Sigmoid colon (tissue), 7 donors: ENCODE results near the gene IFITM10. TPM values are rescaled to one million over a fixed set of nuclear protein-coding genes. Genes with fewer than 3 reads are reported as not detected.

Experiments
- DNase-seq: peaks from one replicate; pipeline ENCODE4 v3.0.0-alpha.2; 2019
- H3K27ac ChIP-seq, 4 donors: fragments of 200-600 bp; sonication (generic); one replicate each; pipeline ENCODE4 v1.5.1; 2016 to 2019; ENCODE audit warnings: mild to moderate bottlenecking in 1 of 4
- H3K27me3 ChIP-seq, 3 donors: fragments of 200-600 bp; sonication (generic); one replicate each; pipeline ENCODE4 v1.5.1; 2019; ENCODE audit warnings: mild to moderate bottlenecking in 1 of 3
- H3K36me3 ChIP-seq, 4 donors: fragments of 200-600 bp; sonication (generic); one replicate each; pipeline ENCODE4 v1.5.1; 2016 to 2019
- H3K4me1 ChIP-seq, 4 donors: fragments of 200-600 bp; sonication (generic); one replicate each; pipeline ENCODE4 v1.5.1; 2017 to 2019
- H3K4me3 ChIP-seq, 4 donors: fragments of 200-600 bp; sonication (generic); one replicate each; pipeline ENCODE4 v1.5.1; 2017 to 2019; ENCODE audit warnings: mild to moderate bottlenecking in 2 of 4, moderate library complexity in 1 of 4
- H3K9me3 ChIP-seq, 4 donors: fragments of 200-600 bp in 3 of 4; sonication (generic) in 3 of 4; one replicate each; pipeline versions ENCODE4 v1.5.1 to v1.6.1; 2013 to 2019
- EP300 ChIP-seq, 4 donors: sonication (generic); formaldehyde crosslinking; IDR thresholded peaks; one replicate each; pipeline ENCODE4 v1.6.1; 2017; ENCODE audit warnings: antibody characterized with exemption in 4 of 4
- POLR2A ChIP-seq, 2 donors: fragments of 450-650 bp; IDR thresholded peaks; one replicate each; pipeline ENCODE4 v1.6.1; 2016; ENCODE audit warnings: antibody characterized with exemption in 2 of 2, mild to moderate bottlenecking in 2 of 2, moderate library complexity in 2 of 2
- POLR2AphosphoS5 ChIP-seq, 4 donors: sonication (generic); formaldehyde crosslinking; IDR thresholded peaks; one replicate each; pipeline ENCODE4 v1.6.1; 2017; ENCODE audit warnings: antibody characterized with exemption in 4 of 4
- WGBS, 2 donors: extraction: QIAGEN DNeasy Blood & Tissue Kit; methylation state at CpG; one replicate each; pipeline ENCODE4 v1.1.7; 2013; 5-methylcytosine and 5-hydroxymethylcytosine counted together
- intact Hi-C: fragments of 100-400 bp; cut with DNase I; formaldehyde crosslinking; loops from one replicate; pipeline ENCODE4 v1.15.1; 2023
- polyA plus RNA-seq, 3 donors: library from polyadenylated mRNA; stranded (reverse); fragments of 200-250 nt; gene quantifications; one replicate each; pipeline ENCODE4 v1.2.3, GENCODE V29; 2013
- total RNA-seq, 4 donors: library from RNA; depleted of rRNA; stranded (reverse); fragments of >200 nt; gene quantifications; one replicate each; pipeline ENCODE4 v1.1.0, GENCODE V29; 2016
- TF ChIP-seq, protein P1 (sequence below), 4 experiments: fragments of 450-650 bp in 3 of 4; fragments of 200-600 bp in 1 of 4; IDR thresholded peaks; one replicate each; pipeline ENCODE4 v1.5.1; 2016 to 2019; ENCODE audit warnings: antibody characterized with exemption in 4 of 4, mild to moderate bottlenecking in 3 of 4, moderate library complexity in 2 of 4
- donor health status: healthy with polysubstance abuse.
- donor health status: Bipolar disorder and iron deficiency.
- donor health status: healthy.

Gene IFITM10
- total and polyA plus RNA-seq, 7 donors, result 0.36 to 1.4 (median 0.60) TPM; not detected in 2

DNA sequence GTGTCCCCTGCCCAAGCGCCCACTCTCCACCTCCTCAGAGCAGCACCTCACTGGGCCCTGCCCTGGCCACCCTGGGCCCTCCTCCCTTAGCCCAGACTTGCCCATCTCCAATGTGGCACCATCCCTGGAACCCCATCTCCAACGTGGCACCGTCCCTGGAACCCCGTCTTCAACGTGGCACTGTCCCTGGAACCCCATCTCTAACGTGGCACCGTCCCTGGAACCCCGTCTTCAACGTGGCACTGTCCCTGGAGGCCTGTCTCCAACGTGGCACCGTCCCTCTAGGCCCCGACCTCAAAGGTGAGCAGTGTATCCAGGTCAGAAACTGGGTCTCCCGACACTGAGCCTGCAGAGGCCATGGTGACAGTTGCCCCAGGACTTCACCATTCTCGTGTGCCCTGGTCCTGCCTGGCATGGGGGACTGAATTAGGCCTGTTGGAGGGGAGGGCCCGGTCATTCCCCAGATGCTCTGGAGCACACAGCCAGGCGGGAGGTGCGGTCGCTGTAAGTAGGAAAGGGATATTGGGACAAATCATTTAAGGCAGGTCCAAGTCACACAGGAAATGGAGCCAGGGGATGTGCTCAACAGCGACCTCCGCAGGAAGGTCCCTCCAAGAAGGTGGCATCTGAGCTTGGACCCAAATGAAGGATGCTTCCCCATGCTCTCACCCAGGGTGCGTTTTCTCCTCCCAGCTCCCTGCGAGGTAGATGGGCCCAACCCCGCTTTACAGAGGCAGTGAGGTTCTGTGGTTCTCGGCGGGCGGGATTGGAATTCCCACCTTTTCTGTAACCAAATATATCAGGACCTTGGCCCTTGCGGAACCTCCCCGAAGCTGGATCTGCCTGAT, 15.7 kb upstream of the IFITM10 start:
- TF ChIP-seq POLR2AphosphoS5 (IDR thresholded peaks at IDR 0.05) (no peak), EP300 (IDR thresholded peaks at IDR 0.05) (no peak), POLR2A (IDR thresholded peaks at IDR 0.05) (no peak)
- TF ChIP-seq, protein P1, sequence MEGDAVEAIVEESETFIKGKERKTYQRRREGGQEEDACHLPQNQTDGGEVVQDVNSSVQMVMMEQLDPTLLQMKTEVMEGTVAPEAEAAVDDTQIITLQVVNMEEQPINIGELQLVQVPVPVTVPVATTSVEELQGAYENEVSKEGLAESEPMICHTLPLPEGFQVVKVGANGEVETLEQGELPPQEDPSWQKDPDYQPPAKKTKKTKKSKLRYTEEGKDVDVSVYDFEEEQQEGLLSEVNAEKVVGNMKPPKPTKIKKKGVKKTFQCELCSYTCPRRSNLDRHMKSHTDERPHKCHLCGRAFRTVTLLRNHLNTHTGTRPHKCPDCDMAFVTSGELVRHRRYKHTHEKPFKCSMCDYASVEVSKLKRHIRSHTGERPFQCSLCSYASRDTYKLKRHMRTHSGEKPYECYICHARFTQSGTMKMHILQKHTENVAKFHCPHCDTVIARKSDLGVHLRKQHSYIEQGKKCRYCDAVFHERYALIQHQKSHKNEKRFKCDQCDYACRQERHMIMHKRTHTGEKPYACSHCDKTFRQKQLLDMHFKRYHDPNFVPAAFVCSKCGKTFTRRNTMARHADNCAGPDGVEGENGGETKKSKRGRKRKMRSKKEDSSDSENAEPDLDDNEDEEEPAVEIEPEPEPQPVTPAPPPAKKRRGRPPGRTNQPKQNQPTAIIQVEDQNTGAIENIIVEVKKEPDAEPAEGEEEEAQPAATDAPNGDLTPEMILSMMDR (IDR thresholded peaks at IDR 0.05), result no peak
- no peaks in the 10 kb centered on the region for H3K27me3 ChIP-seq
- no peak overlapping the region for H3K4me3 ChIP-seq
- no peak overlapping the region for H3K27ac ChIP-seq
- intact Hi-C loops, result no loop called here
- 91 to 93% methylated on average over 28 of the region's 28 CpGs for WGBS, 2 donors
- DNase-seq, result peak; percentile 46
- peaks cover 0 to 4% (median 1%) of the 10 kb centered on the region in 4 donors for H3K36me3 ChIP-seq
- no peaks in the 10 kb centered on the region for H3K9me3 ChIP-seq
- peaks cover 0 to 30% (median 27%) of the 10 kb centered on the region in 4 donors for H3K4me1 ChIP-seq

DNA sequence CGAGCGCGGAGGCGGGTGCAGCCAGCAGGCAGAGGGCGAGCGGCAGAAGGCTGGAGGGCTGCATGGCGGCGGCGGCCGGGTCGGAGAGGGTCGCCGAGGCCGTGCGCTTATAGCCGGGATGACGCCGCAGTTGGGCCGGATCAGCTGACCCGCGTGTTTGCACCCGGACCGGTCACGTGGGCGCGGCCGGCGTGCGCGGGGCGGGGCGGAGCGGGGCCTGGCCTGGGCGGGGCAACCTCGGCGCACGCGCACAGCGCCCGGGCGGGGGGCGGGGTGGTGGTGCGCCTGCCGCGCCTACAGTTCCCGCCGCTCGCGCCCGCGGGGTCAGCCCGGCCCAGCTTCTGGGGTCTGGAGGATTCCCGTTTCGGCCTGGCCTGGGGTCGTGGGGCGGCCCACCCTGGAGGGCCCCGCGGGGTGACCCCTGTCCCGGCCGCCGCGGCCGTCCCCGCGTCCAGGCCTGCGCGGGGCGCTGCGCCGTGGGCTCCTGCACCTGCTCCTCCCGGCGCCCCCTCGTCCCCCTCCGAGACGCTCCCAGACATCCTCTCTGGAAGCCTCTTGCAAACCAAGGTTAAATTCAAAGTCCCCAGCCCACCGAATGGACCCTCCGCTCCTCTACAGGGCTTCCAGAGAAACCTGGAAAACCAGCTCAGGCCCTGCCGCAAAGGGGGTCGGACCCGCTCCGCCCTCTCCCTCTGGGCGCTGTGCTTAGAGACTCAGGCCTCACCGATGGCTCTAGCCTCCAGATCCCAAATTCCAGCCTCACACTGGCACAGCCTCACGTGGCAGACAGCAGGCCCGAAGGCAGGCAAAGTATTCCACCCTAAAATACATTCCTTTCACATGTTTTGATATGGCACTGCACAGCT, 13.6 kb upstream of the IFITM10 start, which contains the start of gene CTSD:
CTSD (minus strand) TSS at position 132 of the 866 bp plus-strand sequence; CDS start at position 64, 68 bp downstream.
- Histone ChIP-seq H3K27me3 (no peaks in the 10 kb centered on the region), H3K27ac (peak within 1 kb of the TSS; percentile 83 to 89 (median 86)), H3K36me3 (peaks cover 2 to 25% (median 4%) of the 10 kb centered on the region in 4 donors), H3K4me3 (peak within 1 kb of the TSS; percentile 87 to 100 (median 94)), H3K4me1 (peaks cover 0 to 50% (median 41%) of the 10 kb centered on the region in 4 donors), H3K9me3 (no peaks in the 10 kb centered on the region)
- intact Hi-C loops, result loop anchor here (5.0 kb wide), 1 partner anchor 98 kb away; no protein-coding TSS in a partner anchor
- WGBS, 2 donors, result 1 to 3% methylated on average over 85 of the region's 85 CpGs
- DNase-seq, result peak; percentile 94
- peak; percentile 34 to 73 (median 67) for TF ChIP-seq POLR2AphosphoS5 (IDR thresholded peaks at IDR 0.05)
- no peak for TF ChIP-seq EP300 (IDR thresholded peaks at IDR 0.05)
- TF ChIP-seq POLR2A (IDR thresholded peaks at IDR 0.05), result peak in 1 of 2 donors; percentile 50
- TF ChIP-seq, protein P1 (IDR thresholded peaks at IDR 0.05), result no peak

DNA sequence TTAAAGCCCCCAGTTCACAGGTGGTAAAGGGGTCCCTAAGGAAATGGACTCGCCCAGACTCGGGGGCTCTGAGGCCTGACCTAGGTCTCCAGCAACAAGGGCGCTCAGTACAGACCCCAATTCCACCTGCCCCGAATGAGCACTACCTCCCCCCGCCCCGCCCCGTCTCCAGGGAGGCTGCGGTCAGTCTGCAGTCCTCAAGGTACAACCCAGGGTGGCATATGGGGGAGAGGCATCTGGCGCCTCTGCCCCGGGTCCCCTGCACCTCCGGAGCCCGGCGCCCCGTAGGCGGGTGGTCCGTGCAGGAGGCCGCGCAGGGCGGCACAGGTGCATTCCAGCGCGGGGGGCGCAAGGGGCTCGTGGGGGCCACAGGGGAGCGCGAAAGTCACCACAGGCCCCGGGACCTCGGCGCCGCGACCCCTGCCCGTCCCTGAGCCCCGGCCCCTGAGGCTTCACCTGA, 13.0 kb upstream of the IFITM10 start:
- no peaks in the 10 kb centered on the region for H3K9me3 ChIP-seq
- intact Hi-C loops, result loop anchor here (5.0 kb wide), 1 partner anchor 99 kb away; no protein-coding TSS in a partner anchor
- no peak for DNase-seq
- H3K27me3 ChIP-seq, result no peaks in the 10 kb centered on the region
- peak overlapping the region; percentile 87 to 100 (median 94) for H3K4me3 ChIP-seq
- WGBS, 2 donors, result 1% methylated on average over 32 of the region's 32 CpGs
- peaks cover 5 to 31% (median 8%) of the 10 kb centered on the region in 4 donors for H3K36me3 ChIP-seq
- peaks cover 0 to 52% (median 41%) of the 10 kb centered on the region in 4 donors for H3K4me1 ChIP-seq
- no peak for TF ChIP-seq POLR2A (IDR thresholded peaks at IDR 0.05)
- TF ChIP-seq POLR2AphosphoS5 (IDR thresholded peaks at IDR 0.05), result no peak
- TF ChIP-seq, protein P1 (IDR thresholded peaks at IDR 0.05), result no peak
- TF ChIP-seq EP300 (IDR thresholded peaks at IDR 0.05), result no peak
- H3K27ac ChIP-seq, result peak overlapping the region; percentile 83 to 89 (median 86)

DNA sequence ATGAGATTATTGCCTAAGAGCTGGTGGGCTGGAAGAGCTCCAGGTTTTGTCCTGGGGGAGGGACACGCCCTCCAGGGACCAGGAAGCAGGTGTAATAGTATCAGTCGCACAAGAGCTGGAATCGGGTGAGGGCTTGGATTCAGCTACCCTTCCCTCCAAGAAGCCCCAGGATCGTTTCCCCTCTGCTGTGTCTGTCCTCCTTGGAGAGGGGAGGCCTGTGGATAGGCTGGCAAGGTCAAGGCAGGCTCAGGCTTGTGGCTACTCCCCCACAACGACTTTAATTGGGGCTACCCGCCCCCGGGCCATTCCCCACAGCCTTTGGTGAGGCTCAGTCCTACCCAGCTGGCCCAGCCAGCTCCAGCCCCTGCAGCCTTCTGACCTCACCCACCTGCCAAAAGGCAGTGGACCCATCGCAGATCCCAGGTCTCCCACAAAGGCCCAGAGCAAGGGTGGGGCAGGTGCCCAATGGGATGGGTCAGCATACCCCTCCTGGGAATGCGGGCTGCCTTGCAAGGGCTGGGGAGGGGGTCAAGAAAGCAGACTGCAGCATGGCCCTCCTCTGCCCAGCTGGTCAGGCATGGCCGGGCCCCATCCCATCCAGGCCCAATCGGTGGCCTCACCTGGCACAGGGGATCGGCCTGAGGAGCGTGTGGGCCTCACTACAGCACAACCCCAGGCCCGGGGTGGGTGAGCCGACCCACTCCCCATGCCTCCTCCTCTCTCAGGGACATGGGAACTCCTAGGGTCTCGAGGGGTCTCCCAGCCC, 12.3 kb upstream of the IFITM10 start:
- intact Hi-C loops, result loop anchor here (5.0 kb wide), 1 partner anchor 100 kb away; no protein-coding TSS in a partner anchor
- Histone ChIP-seq H3K4me3 (peak overlapping the region; percentile 87 to 100 (median 94)), H3K4me1 (peaks cover 0 to 52% (median 41%) of the 10 kb centered on the region in 4 donors), H3K27me3 (no peaks in the 10 kb centered on the region), H3K36me3 (peaks cover 5 to 38% (median 11%) of the 10 kb centered on the region in 4 donors), H3K27ac (peak overlapping the region; percentile 83 to 89 (median 86)), H3K9me3 (no peaks in the 10 kb centered on the region)
- DNase-seq, result no peak
- WGBS, 2 donors, result 7 to 37% methylated on average over 16 of the region's 16 CpGs
- TF ChIP-seq, protein P1 (IDR thresholded peaks at IDR 0.05), result no peak
- TF ChIP-seq POLR2AphosphoS5 (IDR thresholded peaks at IDR 0.05), result peak in 3 of 4 donors; percentile 19 to 37 (median 34)
- peak in 1 of 2 donors; percentile 67 for TF ChIP-seq POLR2A (IDR thresholded peaks at IDR 0.05)
- TF ChIP-seq EP300 (IDR thresholded peaks at IDR 0.05), result no peak
